LNCAP (cell line): ENCODE measurements around the gene DCLK2.

Experiments
- TF ChIP-seq, protein P1 (sequence below): fragments of 450-650 bp; IDR thresholded peaks from 2 replicates; pipeline ENCODE4 v1.5.1; 2017; ENCODE audit warnings: mild to moderate bottlenecking

The DCLK2 gene

DNA sequence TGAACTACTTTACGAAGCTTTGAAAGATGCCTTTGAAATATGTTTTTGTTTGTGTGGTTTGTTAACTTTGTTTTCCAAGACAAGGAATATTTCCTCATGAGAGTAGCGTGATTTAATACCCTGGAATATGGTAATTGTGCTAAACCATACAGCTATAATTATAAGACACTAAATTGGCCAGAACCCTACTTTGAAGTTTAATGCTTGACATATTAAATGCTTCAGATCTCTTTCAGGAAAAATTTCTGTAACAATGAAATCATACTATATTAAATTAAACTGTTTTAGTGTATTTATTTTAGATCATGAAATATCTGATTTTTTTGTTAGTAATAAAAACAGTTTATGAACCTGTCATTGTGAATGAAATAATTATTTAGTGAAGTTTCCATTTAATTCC lies 63.5 kb downstream of the DCLK2 start:
- TF ChIP-seq, protein P1, sequence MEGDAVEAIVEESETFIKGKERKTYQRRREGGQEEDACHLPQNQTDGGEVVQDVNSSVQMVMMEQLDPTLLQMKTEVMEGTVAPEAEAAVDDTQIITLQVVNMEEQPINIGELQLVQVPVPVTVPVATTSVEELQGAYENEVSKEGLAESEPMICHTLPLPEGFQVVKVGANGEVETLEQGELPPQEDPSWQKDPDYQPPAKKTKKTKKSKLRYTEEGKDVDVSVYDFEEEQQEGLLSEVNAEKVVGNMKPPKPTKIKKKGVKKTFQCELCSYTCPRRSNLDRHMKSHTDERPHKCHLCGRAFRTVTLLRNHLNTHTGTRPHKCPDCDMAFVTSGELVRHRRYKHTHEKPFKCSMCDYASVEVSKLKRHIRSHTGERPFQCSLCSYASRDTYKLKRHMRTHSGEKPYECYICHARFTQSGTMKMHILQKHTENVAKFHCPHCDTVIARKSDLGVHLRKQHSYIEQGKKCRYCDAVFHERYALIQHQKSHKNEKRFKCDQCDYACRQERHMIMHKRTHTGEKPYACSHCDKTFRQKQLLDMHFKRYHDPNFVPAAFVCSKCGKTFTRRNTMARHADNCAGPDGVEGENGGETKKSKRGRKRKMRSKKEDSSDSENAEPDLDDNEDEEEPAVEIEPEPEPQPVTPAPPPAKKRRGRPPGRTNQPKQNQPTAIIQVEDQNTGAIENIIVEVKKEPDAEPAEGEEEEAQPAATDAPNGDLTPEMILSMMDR: no peak

DNA sequence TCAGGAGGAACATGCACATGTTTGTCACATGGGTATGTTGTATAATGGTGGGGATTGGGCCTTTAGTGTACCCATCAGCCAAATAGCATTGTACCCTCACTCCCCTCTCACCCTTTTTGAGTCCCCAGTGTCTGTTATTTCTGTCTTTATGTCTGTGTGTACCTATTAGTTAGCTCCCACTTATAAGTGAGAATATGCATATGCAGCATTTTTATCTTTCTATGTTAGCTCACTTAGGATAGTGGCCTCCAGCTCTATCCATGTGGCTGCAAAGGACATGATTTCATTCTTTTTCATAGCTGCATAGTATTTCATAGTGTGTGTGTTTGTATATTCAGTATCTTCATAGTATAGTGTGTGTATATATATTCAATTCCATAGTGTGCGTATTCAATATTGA lies 64.6 kb downstream of the DCLK2 start:
- TF ChIP-seq, protein P1: no peak

DNA sequence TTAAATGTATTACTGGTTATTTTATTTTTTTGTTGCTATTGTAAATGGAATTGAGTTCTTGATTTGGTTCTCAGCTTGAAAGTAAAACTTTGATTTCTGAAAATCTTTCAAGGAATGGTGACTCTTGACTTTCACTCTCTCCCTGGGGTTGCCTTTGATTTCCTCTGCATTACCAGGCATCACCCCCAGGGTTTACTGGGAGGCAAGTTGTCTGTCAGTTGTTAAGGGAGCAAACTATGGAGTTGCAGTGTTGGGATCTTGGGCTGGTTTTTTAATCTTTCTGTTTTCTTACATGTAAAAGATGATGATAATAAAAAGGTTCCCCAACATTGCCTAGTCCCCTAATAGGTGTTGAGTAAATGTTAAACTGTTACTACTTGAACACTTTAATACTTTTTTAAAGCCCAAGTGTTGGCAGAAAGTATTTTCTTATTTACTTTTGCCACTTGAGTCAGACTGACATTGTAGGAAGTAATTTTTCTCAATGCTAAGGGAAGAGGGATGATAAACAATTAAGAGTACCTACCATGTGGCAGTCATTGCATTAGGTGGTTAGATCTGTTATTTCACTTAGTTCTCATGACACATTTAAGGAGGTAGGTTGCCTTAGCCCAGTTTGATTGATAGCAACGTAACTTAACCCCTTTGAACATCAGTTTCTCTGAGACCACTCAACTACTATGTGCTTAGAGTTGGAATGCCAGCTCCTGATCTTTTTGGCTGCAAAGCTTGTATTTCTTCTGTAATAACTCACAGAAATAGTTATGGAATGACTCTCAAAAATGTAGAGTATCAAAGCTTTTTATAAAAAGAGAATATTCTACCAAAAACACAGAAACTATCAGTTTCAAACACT lies 67.1 kb downstream of the DCLK2 start:
- TF ChIP-seq, protein P1: no peak

DNA sequence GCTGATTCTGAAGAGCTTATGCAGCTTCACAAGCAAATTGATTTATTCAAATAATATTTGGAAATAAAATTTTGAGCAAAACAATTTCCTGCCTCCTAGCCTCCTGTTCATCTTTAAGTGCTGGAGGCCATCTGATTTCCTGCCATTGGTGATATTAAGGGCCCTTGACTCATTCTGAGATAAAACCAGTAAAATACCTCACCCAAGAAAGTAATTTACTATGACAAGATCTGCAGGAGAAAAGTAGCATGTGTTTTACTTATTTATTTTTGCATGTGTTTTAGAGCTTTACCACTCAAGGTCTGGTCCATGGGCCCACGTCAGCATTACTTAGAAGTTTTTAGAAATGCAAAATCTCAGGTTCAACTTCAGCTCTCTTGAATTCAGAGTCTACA lies 67.7 kb downstream of the DCLK2 start:
- TF ChIP-seq, protein P1: no peak

DNA sequence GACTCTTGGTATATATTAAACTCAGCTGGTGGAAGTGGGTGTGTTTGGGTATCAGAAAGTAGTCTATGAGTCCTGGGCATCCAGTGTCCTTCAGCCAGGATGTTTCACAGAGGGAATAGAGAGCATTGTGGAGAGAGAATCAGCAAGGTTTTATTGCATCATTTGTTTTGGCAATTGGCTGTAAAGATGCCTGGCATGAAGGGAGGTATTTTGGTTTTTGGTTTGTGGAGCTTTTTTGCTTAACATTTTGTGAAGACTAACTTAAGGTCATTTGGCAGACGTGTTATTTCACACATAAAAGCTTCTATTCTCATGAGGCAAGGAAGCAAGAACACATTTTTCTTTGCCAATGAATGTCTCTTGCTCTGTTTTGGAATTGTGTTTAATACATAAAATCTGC lies 71.1 kb downstream of the DCLK2 start:
- TF ChIP-seq, protein P1: no peak

DNA sequence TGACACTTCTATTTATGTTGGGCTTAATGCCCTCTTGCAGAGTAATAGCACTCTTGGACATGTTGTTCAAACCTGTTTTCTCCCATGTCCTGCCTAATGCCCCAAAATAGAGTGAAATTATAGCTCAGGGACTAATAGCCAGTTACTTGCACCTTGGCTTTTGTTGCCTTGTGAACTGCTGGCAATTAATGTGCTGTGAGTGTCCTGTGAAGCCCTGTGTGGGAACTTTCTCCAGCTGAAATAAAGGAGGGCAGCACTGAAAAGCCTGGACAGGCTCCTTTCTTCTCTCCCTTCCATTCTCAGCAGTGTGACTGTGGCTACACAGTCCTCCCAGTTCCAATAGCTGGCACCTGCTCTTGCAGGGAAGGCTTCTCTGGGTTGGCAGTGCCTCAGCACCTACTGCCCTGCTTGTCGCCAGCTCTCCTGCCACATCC lies 72.4 kb downstream of the DCLK2 start:
- TF ChIP-seq, protein P1: no peak

DNA sequence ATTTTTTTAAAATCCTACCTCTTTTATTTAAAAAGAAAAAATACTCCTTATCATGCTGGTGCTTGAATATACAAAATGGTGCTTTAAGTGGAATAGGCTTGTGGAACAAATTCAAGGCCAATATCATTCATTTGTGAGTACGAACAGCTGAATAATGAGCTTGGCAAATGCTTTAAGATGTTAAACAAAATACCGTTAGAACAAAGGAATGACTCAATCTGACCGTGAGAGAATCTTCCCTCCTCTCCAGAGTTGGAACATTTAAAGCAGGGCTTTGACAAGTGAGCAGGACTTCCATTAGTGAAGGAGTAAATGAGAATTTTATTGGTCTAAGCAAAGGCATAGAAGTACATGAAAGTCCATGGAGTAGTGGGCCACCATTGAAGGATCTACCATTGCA lies 74.5 kb downstream of the DCLK2 start:
- TF ChIP-seq, protein P1: no peak
